ENCODE measurements around the gene BCHE.

DNA sequence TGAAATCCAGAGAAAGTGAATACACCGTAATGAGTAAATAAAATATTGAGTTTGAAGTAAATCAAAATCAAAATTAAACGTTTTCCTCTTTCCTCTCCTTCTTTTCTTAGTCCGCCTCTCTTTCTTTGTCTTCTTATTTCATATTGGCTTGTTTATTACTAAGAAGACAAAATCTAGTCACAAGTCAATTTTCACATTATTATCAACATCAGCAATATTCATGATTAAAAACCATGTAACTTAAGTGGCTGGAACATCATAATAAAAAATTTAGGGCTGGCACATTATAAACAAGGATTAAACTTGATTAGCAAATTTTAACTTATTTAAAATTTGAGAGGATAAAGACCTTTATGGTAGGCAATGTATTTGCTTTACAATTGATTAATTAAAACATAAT is 61.4 kb downstream of the BCHE start:
- TF ChIP-seq, protein P1, sequence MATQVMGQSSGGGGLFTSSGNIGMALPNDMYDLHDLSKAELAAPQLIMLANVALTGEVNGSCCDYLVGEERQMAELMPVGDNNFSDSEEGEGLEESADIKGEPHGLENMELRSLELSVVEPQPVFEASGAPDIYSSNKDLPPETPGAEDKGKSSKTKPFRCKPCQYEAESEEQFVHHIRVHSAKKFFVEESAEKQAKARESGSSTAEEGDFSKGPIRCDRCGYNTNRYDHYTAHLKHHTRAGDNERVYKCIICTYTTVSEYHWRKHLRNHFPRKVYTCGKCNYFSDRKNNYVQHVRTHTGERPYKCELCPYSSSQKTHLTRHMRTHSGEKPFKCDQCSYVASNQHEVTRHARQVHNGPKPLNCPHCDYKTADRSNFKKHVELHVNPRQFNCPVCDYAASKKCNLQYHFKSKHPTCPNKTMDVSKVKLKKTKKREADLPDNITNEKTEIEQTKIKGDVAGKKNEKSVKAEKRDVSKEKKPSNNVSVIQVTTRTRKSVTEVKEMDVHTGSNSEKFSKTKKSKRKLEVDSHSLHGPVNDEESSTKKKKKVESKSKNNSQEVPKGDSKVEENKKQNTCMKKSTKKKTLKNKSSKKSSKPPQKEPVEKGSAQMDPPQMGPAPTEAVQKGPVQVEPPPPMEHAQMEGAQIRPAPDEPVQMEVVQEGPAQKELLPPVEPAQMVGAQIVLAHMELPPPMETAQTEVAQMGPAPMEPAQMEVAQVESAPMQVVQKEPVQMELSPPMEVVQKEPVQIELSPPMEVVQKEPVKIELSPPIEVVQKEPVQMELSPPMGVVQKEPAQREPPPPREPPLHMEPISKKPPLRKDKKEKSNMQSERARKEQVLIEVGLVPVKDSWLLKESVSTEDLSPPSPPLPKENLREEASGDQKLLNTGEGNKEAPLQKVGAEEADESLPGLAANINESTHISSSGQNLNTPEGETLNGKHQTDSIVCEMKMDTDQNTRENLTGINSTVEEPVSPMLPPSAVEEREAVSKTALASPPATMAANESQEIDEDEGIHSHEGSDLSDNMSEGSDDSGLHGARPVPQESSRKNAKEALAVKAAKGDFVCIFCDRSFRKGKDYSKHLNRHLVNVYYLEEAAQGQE (IDR thresholded peaks at IDR 0.05; ENCODE audit: low read depth), result no peak
- TF ChIP-seq RAD21 (IDR thresholded peaks at IDR 0.05; ENCODE audit: low read depth) (no peak), TEAD4 (IDR thresholded peaks at IDR 0.05) (no peak), CEBPB (IDR thresholded peaks at IDR 0.05) (no peak)

All from Ishikawa (cell line).